ENCODE results near the gene BIVM.

DNA sequence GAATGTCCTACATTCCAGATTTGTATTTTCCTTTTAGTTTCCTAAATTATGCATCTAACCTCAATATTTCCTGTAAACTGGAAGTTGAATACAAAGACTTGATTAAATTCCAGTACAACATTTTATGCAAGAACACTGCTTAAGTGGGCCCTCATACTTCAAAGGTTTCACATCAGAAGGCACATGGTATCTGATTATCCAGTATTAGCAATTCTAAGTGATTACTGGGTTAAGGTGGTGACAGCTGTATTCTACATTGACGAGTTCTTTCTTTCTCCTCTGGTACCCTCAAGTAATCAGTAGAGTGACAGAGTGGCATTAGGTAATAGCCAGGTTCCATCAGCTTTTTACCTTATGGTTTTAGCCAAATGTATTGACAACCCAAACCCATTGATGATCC, 18.3 kb downstream of the BIVM start:
- TF ChIP-seq, protein P1, sequence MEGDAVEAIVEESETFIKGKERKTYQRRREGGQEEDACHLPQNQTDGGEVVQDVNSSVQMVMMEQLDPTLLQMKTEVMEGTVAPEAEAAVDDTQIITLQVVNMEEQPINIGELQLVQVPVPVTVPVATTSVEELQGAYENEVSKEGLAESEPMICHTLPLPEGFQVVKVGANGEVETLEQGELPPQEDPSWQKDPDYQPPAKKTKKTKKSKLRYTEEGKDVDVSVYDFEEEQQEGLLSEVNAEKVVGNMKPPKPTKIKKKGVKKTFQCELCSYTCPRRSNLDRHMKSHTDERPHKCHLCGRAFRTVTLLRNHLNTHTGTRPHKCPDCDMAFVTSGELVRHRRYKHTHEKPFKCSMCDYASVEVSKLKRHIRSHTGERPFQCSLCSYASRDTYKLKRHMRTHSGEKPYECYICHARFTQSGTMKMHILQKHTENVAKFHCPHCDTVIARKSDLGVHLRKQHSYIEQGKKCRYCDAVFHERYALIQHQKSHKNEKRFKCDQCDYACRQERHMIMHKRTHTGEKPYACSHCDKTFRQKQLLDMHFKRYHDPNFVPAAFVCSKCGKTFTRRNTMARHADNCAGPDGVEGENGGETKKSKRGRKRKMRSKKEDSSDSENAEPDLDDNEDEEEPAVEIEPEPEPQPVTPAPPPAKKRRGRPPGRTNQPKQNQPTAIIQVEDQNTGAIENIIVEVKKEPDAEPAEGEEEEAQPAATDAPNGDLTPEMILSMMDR (conservative IDR thresholded peaks at IDR 0.05; ENCODE audit: low read depth in 2 of 2), result no peak
- TF ChIP-seq, protein P2, sequence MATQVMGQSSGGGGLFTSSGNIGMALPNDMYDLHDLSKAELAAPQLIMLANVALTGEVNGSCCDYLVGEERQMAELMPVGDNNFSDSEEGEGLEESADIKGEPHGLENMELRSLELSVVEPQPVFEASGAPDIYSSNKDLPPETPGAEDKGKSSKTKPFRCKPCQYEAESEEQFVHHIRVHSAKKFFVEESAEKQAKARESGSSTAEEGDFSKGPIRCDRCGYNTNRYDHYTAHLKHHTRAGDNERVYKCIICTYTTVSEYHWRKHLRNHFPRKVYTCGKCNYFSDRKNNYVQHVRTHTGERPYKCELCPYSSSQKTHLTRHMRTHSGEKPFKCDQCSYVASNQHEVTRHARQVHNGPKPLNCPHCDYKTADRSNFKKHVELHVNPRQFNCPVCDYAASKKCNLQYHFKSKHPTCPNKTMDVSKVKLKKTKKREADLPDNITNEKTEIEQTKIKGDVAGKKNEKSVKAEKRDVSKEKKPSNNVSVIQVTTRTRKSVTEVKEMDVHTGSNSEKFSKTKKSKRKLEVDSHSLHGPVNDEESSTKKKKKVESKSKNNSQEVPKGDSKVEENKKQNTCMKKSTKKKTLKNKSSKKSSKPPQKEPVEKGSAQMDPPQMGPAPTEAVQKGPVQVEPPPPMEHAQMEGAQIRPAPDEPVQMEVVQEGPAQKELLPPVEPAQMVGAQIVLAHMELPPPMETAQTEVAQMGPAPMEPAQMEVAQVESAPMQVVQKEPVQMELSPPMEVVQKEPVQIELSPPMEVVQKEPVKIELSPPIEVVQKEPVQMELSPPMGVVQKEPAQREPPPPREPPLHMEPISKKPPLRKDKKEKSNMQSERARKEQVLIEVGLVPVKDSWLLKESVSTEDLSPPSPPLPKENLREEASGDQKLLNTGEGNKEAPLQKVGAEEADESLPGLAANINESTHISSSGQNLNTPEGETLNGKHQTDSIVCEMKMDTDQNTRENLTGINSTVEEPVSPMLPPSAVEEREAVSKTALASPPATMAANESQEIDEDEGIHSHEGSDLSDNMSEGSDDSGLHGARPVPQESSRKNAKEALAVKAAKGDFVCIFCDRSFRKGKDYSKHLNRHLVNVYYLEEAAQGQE (IDR thresholded peaks at IDR 0.05; ENCODE audit: unreplicated experiment), result no peak
- no peak for TF ChIP-seq ETS1 (IDR thresholded peaks at IDR 0.05)
- TF ChIP-seq EZH2 (IDR thresholded peaks at IDR 0.05; ENCODE audit: low read depth, unreplicated experiment), result no peak
- no peak for TF ChIP-seq EZH2phosphoT487 (IDR thresholded peaks at IDR 0.05; ENCODE audit: unreplicated experiment)
- TF ChIP-seq POLR2AphosphoS5 (IDR thresholded peaks at IDR 0.05; ENCODE audit: low read depth), result no peak
- TF ChIP-seq STAT1 (IDR thresholded peaks at IDR 0.05; ENCODE audit: unreplicated experiment), result no peak
- no peak for TF ChIP-seq JUNB (IDR thresholded peaks at IDR 0.05; ENCODE audit: unreplicated experiment)
- no peak for TF ChIP-seq ZNF331 (CRISPR knock-in tag; IDR thresholded peaks at IDR 0.05; ENCODE audit: low read depth)
- TF ChIP-seq NANOG (IDR thresholded peaks at IDR 0.05; ENCODE audit: borderline replicate concordance), result no peak
- no peak for TF ChIP-seq CREB1 (CRISPR knock-in tag; IDR thresholded peaks at IDR 0.05; ENCODE audit: low read depth)
- no peak for TF ChIP-seq ZNF462 (CRISPR knock-in tag; IDR thresholded peaks at IDR 0.05)
- TF ChIP-seq ZNF114 (CRISPR knock-in tag; IDR thresholded peaks at IDR 0.05), result no peak
